ENCODE measurements around the gene LRATD1. TPM values are rescaled to one million over a fixed set of nuclear protein-coding genes. Genes with fewer than 3 reads are reported as not detected.

LRATD1 gene, protein sequence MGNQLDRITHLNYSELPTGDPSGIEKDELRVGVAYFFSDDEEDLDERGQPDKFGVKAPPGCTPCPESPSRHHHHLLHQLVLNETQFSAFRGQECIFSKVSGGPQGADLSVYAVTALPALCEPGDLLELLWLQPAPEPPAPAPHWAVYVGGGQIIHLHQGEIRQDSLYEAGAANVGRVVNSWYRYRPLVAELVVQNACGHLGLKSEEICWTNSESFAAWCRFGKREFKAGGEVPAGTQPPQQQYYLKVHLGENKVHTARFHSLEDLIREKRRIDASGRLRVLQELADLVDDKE
- not detected in 2 replicates for total RNA-seq (2013; cell fraction: nucleolus; rRNA removed)
- total RNA-seq (2014; rRNA removed) (not detected in 2 replicates), total RNA-seq (2014; rRNA removed; fragmentation: Illumina TruSeq; extraction: Trizol) (not detected in 2 replicates), total RNA-seq (2021) (0.05 TPM in 1 of 2 replicates, not detected in the other), polyA plus RNA-seq (2011; rRNA removed) (not detected in 2 replicates), polyA plus RNA-seq (2014; fragmentation: Illumina TruSeq; extraction: Trizol) (not detected in 2 replicates), polyA plus RNA-seq (2014; fragmentation: Nextera tagmentation; extraction: Ambion mirVana) (under 1 TPM in 1 of 2 experiments, not detected in 1; 0.02 TPM), polyA plus RNA-seq (2014; rRNA removed) (0.04 TPM in 1 of 2 replicates, not detected in the other), polyA plus RNA-seq (2016; fragmentation: Nextera tagmentation; extraction: Ambion mirVana) (not detected), polyA minus RNA-seq (2011; rRNA and poly(A)+ RNA removed) (not detected in 2 replicates), Bru-seq, nascent RNA (not detected), BruChase-seq, experiment 1, labeled RNA remaining after a 6-hour chase (not detected), BruChase-seq, experiment 2, labeled RNA remaining after a 2-hour chase (not detected)
- not detected for polyA plus RNA-seq (2011; ENCODE audit: low read depth)
- not detected in 2 replicates for polyA plus RNA-seq (2011; cell fraction: cytosol; rRNA removed)
- polyA plus RNA-seq (2011; cell fraction: nucleus; rRNA removed): not detected in 2 replicates
- not detected in 2 replicates for polyA plus RNA-seq (2012)
- polyA minus RNA-seq (2011; cell fraction: cytosol; rRNA and poly(A)+ RNA removed): not detected in 2 replicates
- polyA minus RNA-seq (2011; cell fraction: nucleus; rRNA and poly(A)+ RNA removed): not detected in 2 replicates
- long read RNA-seq, experiment 1: 0 reads
- long read RNA-seq, experiment 2: 0 reads

DNA sequence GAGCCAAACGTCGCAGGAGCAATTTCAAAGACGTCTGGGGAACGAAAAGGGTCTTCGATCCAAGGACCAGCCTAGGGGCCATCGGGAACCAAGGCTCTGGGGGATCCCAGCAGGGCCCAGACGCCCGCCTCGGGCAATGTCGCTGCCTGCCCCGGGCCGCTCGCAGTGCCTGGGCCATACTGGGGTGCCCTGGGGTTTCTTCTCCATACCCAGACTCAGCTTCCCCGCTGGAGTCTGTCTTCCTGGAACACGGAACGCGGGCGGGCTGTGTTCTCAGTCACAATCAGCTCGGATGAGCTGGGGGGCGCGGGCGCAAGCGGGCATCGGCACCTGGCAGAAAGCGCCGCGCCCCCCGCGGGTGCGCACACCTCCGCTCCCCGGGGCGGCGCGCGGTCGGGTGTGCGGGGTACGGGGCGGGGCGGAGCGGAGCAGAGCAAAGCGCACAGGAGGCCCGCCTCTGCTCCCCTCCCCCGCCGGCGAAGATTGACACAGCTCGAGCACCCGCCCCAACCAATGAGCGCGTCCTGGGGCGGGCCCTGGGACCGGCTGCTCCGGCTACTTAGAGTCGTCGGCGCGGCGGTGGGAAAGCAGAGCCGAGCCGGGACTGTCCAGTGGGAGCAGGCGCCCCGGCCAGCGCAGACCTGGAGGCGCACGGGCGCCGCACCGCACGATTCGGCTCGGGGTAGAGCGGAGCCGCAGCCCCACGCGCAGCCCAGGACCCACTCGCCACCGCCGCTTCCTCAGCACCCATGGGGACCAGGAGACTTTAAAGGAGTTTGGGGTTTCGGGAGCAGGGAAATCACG lies at the start of gene LRATD1:
Gene LRATD1, plus strand, starts transcription at position 585 of the 804 bp plus-strand sequence. CDS start 1,263 bp downstream, outside the sequence.
- no peak for ATAC-seq
- TF ChIP-seq, protein P1, sequence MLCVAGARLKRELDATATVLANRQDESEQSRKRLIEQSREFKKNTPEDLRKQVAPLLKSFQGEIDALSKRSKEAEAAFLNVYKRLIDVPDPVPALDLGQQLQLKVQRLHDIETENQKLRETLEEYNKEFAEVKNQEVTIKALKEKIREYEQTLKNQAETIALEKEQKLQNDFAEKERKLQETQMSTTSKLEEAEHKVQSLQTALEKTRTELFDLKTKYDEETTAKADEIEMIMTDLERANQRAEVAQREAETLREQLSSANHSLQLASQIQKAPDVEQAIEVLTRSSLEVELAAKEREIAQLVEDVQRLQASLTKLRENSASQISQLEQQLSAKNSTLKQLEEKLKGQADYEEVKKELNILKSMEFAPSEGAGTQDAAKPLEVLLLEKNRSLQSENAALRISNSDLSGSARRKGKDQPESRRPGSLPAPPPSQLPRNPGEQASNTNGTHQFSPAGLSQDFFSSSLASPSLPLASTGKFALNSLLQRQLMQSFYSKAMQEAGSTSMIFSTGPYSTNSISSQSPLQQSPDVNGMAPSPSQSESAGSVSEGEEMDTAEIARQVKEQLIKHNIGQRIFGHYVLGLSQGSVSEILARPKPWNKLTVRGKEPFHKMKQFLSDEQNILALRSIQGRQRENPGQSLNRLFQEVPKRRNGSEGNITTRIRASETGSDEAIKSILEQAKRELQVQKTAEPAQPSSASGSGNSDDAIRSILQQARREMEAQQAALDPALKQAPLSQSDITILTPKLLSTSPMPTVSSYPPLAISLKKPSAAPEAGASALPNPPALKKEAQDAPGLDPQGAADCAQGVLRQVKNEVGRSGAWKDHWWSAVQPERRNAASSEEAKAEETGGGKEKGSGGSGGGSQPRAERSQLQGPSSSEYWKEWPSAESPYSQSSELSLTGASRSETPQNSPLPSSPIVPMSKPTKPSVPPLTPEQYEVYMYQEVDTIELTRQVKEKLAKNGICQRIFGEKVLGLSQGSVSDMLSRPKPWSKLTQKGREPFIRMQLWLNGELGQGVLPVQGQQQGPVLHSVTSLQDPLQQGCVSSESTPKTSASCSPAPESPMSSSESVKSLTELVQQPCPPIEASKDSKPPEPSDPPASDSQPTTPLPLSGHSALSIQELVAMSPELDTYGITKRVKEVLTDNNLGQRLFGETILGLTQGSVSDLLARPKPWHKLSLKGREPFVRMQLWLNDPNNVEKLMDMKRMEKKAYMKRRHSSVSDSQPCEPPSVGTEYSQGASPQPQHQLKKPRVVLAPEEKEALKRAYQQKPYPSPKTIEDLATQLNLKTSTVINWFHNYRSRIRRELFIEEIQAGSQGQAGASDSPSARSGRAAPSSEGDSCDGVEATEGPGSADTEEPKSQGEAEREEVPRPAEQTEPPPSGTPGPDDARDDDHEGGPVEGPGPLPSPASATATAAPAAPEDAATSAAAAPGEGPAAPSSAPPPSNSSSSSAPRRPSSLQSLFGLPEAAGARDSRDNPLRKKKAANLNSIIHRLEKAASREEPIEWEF (IDR thresholded peaks at IDR 0.05; ENCODE audit: insufficient replicate concordance, low read depth, low read length): no peak
- TF ChIP-seq, protein P2, sequence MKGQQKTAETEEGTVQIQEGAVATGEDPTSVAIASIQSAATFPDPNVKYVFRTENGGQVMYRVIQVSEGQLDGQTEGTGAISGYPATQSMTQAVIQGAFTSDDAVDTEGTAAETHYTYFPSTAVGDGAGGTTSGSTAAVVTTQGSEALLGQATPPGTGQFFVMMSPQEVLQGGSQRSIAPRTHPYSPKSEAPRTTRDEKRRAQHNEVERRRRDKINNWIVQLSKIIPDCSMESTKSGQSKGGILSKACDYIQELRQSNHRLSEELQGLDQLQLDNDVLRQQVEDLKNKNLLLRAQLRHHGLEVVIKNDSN (IDR thresholded peaks at IDR 0.05; ENCODE audit: borderline replicate concordance, extremely low read length, insufficient read depth, low read depth, low read length): no peak
- TF ChIP-seq SMAD1 (IDR thresholded peaks at IDR 0.05; ENCODE audit: low read depth, partially characterized antibody) (no peak), HDAC6 (IDR thresholded peaks at IDR 0.05; ENCODE audit: unreplicated experiment) (no peak), RCOR1 (conservative IDR thresholded peaks at IDR 0.05; ENCODE audit: low read depth, low read length) (no peak), IRF4 (IDR thresholded peaks at IDR 0.05; ENCODE audit: low read depth, low read length) (no peak), NFYB (IDR thresholded peaks at IDR 0.05; ENCODE audit: insufficient read depth, low read depth, low read length) (no peak), SP1 (IDR thresholded peaks at IDR 0.05; ENCODE audit: low read depth, low read length) (no peak), ZNF24 (IDR thresholded peaks at IDR 0.05) (no peak), FOS (IDR thresholded peaks at IDR 0.05; ENCODE audit: borderline replicate concordance, extremely low read depth, insufficient read length) (no peak)
- TF ChIP-seq, protein P3, sequence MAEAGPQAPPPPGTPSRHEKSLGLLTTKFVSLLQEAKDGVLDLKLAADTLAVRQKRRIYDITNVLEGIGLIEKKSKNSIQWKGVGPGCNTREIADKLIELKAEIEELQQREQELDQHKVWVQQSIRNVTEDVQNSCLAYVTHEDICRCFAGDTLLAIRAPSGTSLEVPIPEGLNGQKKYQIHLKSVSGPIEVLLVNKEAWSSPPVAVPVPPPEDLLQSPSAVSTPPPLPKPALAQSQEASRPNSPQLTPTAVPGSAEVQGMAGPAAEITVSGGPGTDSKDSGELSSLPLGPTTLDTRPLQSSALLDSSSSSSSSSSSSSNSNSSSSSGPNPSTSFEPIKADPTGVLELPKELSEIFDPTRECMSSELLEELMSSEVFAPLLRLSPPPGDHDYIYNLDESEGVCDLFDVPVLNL (IDR thresholded peaks at IDR 0.05; ENCODE audit: low read depth, low read length): no peak
- intact Hi-C loops (cut with micrococcal nuclease; ENCODE audit: unreplicated experiment) (no loop called here), in situ Hi-C loops (cut with MboI) (no loop called here)
- Histone ChIP-seq H3K79me2 (ENCODE audit: control insufficient read depth, insufficient read depth, low read length) (no peaks in the 10 kb centered on the region), H3K4me2 (ENCODE audit: control insufficient read depth, insufficient read depth) (no peak within 1 kb of the TSS), H3K4me3 (no peak within 1 kb of the TSS), H3K27ac (ENCODE audit: control insufficient read depth, insufficient read depth) (no peak within 1 kb of the TSS), H3K9ac (ENCODE audit: control insufficient read depth, insufficient read depth, low read length) (no peak within 1 kb of the TSS), H4K20me1 (ENCODE audit: control insufficient read depth, insufficient read depth) (no peaks in the 10 kb centered on the region), H2AFZ (ENCODE audit: control insufficient read depth, low read depth, low read length) (no peak within 1 kb of the TSS), H3K27me3 (replicated peaks in 1 of 2; ENCODE audit: control insufficient read depth in 2 of 2, insufficient read depth in 2 of 2, low read length in 1 of 2) (peaks cover 16 to 21% of the 10 kb centered on the region in 2 experiments), H3K9me3 (replicated peaks; ENCODE audit: control insufficient read depth, insufficient read depth, low read length) (no peaks in the 10 kb centered on the region; the same call in 2 of the 3 replicates), H3K36me3 (ENCODE audit: control insufficient read depth in 2 of 2, insufficient read depth in 2 of 2, low read length in 1 of 2) (no peaks in the 10 kb centered on the region), H3K4me1 (ENCODE audit: control insufficient read depth, insufficient read depth, low read length) (no peaks in the 10 kb centered on the region)
- no peak for DNase-seq (ENCODE audit: low read depth, low spot score)
- POLR2A ChIA-PET: no interaction called here
- CTCF ChIA-PET: no interaction called here
- SMC1A ChIA-PET (ENCODE audit: uncharacterized antibody, unreplicated experiment): no interaction called here
- BruUV-seq (replicated peaks): no TSS peak
- FAIRE-seq: no peak
- 50% methylated on average over 65 of the region's 81 CpGs for WGBS (ENCODE audit: insufficient coverage, insufficient replicate concordance, low lambda C conversion rate, missing lambda C conversion rate)
- RAD21 ChIA-PET (ENCODE audit: unreplicated experiment): no interaction called here
